Measurements from ENCODE around the gene OR51A2.

DNA sequence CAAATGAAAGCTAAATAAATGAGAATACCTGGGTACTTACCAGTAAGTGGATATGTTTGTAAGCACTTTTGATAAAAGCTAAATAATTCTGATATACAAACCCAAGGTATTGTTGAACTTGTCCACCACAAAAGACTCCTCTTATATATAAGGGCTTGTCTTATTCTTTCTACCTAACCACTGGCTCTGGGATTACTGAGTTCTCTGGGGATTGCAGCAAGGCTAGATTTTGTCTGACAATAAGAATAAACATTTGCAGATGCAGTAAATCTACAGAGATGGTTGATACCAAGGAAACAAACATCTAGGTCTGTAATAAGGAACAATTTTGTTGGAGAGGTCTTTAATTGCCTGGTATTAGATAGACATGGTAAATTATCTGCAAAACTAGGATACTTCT, 8.0 kb downstream of the OR51A2 start, which contains the start of gene OR51A4:
- TF ChIP-seq CTCF (IDR thresholded peaks at IDR 0.05): no peak
- TF ChIP-seq POLR2A (IDR thresholded peaks at IDR 0.05): no peak
